ENCODE results near the gene CDCA5. TPM values are rescaled to one million over a fixed set of nuclear protein-coding genes. Genes with fewer than 3 reads are reported as not detected.

CDCA5 gene
- total RNA-seq, 1 experiment from 2014 or later, result 72.1 TPM

DNA sequence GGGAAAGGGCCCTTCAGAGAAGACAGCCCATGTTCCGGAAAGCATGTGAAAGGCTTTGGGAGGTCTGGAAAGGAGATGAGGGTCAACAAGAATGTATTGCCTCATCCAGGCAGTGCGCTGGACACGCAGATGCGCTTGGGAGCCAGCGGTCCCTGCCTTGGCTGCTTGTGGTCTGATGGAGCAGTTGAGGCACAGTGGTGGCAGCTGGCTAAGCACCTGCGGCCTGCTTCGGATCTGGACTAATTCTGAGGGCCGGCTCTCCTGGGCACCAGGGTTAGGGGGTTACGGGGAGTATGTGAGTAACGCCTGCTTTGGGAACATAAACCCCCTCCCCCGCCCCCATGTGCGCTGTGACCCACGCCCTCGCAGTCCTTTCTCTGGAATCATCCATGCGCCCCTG, 23.2 kb upstream of the CDCA5 start:
- Histone ChIP-seq H3K27ac (ENCODE audit: low read depth, low read length) (no peak overlapping the region), H3K4me1 (ENCODE audit: control insufficient read depth in 1 of 2, insufficient read depth in 2 of 2, low read length in 2 of 2) (peaks cover 11 to 15% of the 10 kb centered on the region in 2 experiments), H3K9me3 (ENCODE audit: control insufficient read depth in 1 of 2, insufficient read depth in 1 of 2, low read depth in 1 of 2, low read length in 2 of 2) (no peaks in the 10 kb centered on the region), H3K27me3 (ENCODE audit: insufficient read depth, low read length) (no peaks in the 10 kb centered on the region), H3K4me3 (replicated peaks in 1 of 2; ENCODE audit: low read depth in 1 of 2, low read length in 2 of 2) (no peak overlapping the region), H3K36me3 (ENCODE audit: control insufficient read depth in 1 of 2, insufficient read depth in 2 of 2, low read length in 2 of 2) (no peaks in the 10 kb centered on the region), H3K79me2 (ENCODE audit: insufficient read depth, low read length) (peaks cover 16% of the 10 kb centered on the region), H3K9ac (ENCODE audit: low read length) (no peak overlapping the region), H3K9me2 (ENCODE audit: insufficient read depth) (no peaks in the 10 kb centered on the region), H4K20me1 (ENCODE audit: insufficient read depth) (no peaks in the 10 kb centered on the region), H2AFZ (ENCODE audit: low read depth, low read length, poor library complexity, severe bottlenecking) (no peak overlapping the region), H3K4me2 (ENCODE audit: low read length) (no peak overlapping the region)
- ATAC-seq, result no peak
- intact Hi-C loops (cut with micrococcal nuclease), result no loop called here
- TF ChIP-seq EZH2phosphoT487 (IDR thresholded peaks at IDR 0.05; ENCODE audit: borderline replicate concordance) (no peak), CEBPB (IDR thresholded peaks at IDR 0.05; ENCODE audit: low read depth) (no peak), YY1 (IDR thresholded peaks at IDR 0.05; ENCODE audit: extremely low read depth, insufficient replicate concordance, low read depth, low read length) (no peak), SP1 (IDR thresholded peaks at IDR 0.05; ENCODE audit: low read depth) (no peak), POLR2AphosphoS5 (IDR thresholded peaks at IDR 0.05; ENCODE audit: low read depth, low read length) (no peak), CBX3 (IDR thresholded peaks at IDR 0.05; ENCODE audit: low read depth) (no peak), EGR1 (IDR thresholded peaks at IDR 0.05; ENCODE audit: low read depth) (no peak), RAD21 (IDR thresholded peaks at IDR 0.05; ENCODE audit: low read depth) (no peak), ELF1 (IDR thresholded peaks at IDR 0.05; ENCODE audit: borderline replicate concordance, low read depth) (no peak), POLR2A (IDR thresholded peaks at IDR 0.05; ENCODE audit: borderline replicate concordance, extremely low read depth, insufficient read depth, insufficient read length) (no peak), SRF (IDR thresholded peaks at IDR 0.05; ENCODE audit: low read depth) (no peak), ZNF274 (IDR thresholded peaks at IDR 0.05; ENCODE audit: low read depth, low read length) (no peak), SIN3A (IDR thresholded peaks at IDR 0.05; ENCODE audit: low read depth) (no peak)
- TF ChIP-seq, protein P1, sequence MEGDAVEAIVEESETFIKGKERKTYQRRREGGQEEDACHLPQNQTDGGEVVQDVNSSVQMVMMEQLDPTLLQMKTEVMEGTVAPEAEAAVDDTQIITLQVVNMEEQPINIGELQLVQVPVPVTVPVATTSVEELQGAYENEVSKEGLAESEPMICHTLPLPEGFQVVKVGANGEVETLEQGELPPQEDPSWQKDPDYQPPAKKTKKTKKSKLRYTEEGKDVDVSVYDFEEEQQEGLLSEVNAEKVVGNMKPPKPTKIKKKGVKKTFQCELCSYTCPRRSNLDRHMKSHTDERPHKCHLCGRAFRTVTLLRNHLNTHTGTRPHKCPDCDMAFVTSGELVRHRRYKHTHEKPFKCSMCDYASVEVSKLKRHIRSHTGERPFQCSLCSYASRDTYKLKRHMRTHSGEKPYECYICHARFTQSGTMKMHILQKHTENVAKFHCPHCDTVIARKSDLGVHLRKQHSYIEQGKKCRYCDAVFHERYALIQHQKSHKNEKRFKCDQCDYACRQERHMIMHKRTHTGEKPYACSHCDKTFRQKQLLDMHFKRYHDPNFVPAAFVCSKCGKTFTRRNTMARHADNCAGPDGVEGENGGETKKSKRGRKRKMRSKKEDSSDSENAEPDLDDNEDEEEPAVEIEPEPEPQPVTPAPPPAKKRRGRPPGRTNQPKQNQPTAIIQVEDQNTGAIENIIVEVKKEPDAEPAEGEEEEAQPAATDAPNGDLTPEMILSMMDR (IDR thresholded peaks at IDR 0.05 in 2 of 3, conservative IDR thresholded peaks at IDR 0.05 in 1 of 3; ENCODE audit: borderline replicate concordance in 1 of 3, insufficient read depth in 1 of 3, low read depth in 2 of 3, low read length in 2 of 3), result no peak
- TF ChIP-seq, protein P2, sequence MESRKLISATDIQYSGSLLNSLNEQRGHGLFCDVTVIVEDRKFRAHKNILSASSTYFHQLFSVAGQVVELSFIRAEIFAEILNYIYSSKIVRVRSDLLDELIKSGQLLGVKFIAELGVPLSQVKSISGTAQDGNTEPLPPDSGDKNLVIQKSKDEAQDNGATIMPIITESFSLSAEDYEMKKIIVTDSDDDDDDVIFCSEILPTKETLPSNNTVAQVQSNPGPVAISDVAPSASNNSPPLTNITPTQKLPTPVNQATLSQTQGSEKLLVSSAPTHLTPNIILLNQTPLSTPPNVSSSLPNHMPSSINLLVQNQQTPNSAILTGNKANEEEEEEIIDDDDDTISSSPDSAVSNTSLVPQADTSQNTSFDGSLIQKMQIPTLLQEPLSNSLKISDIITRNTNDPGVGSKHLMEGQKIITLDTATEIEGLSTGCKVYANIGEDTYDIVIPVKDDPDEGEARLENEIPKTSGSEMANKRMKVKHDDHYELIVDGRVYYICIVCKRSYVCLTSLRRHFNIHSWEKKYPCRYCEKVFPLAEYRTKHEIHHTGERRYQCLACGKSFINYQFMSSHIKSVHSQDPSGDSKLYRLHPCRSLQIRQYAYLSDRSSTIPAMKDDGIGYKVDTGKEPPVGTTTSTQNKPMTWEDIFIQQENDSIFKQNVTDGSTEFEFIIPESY (IDR thresholded peaks at IDR 0.05; ENCODE audit: extremely low read depth, insufficient replicate concordance, low read length), result no peak
- TF ChIP-seq, protein P3, sequence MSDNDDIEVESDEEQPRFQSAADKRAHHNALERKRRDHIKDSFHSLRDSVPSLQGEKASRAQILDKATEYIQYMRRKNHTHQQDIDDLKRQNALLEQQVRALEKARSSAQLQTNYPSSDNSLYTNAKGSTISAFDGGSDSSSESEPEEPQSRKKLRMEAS (IDR thresholded peaks at IDR 0.05), result no peak
- TF ChIP-seq, protein P4, sequence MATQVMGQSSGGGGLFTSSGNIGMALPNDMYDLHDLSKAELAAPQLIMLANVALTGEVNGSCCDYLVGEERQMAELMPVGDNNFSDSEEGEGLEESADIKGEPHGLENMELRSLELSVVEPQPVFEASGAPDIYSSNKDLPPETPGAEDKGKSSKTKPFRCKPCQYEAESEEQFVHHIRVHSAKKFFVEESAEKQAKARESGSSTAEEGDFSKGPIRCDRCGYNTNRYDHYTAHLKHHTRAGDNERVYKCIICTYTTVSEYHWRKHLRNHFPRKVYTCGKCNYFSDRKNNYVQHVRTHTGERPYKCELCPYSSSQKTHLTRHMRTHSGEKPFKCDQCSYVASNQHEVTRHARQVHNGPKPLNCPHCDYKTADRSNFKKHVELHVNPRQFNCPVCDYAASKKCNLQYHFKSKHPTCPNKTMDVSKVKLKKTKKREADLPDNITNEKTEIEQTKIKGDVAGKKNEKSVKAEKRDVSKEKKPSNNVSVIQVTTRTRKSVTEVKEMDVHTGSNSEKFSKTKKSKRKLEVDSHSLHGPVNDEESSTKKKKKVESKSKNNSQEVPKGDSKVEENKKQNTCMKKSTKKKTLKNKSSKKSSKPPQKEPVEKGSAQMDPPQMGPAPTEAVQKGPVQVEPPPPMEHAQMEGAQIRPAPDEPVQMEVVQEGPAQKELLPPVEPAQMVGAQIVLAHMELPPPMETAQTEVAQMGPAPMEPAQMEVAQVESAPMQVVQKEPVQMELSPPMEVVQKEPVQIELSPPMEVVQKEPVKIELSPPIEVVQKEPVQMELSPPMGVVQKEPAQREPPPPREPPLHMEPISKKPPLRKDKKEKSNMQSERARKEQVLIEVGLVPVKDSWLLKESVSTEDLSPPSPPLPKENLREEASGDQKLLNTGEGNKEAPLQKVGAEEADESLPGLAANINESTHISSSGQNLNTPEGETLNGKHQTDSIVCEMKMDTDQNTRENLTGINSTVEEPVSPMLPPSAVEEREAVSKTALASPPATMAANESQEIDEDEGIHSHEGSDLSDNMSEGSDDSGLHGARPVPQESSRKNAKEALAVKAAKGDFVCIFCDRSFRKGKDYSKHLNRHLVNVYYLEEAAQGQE (IDR thresholded peaks at IDR 0.05; ENCODE audit: low read depth), result no peak
- ChIA-PET RAD21 (ENCODE audit: low non-redundant PET in 1 of 2, low total read pairs in 2 of 2, uncharacterized antibody in 2 of 2, unreplicated experiment in 2 of 2) (no interaction called here), POLR2A (no interaction called here), CTCF (no interaction called here)
- DNase-seq (ENCODE audit: low read depth, low spot score), result no peak
- no TSS peak for BruUV-seq (replicated peaks)
